Upper lobe of right lung (tissue), 1 donor: ENCODE results near the gene LACTB. TPM values are rescaled to one million over a fixed set of nuclear protein-coding genes. Genes with fewer than 3 reads are reported as not detected.
A peak's percentile ranks its signal among the peaks of the same experiment; 100 is the strongest.

ENCODE experiments used
- ATAC-seq: fragments of 200-7000 bp; cut with Tn5 transposase; one replicate; pipeline ENCODE4 v1.9.1; 2020; ENCODE audit warnings: mild to moderate bottlenecking, moderate library complexity
- DNase-seq: peaks from one replicate; pipeline ENCODE4 v3.0.0-alpha.2; 2020
- H3K27ac ChIP-seq: fragments of 200-600 bp; one replicate; pipeline ENCODE4 v1.8.0; 2022
- H3K27me3 ChIP-seq: fragments of 200-600 bp; one replicate; pipeline ENCODE4 v1.8.0; 2022; ENCODE audit warnings: mild to moderate bottlenecking
- H3K36me3 ChIP-seq: fragments of 200-600 bp; one replicate; pipeline ENCODE4 v1.8.0; 2022
- H3K4me1 ChIP-seq: fragments of 200-600 bp; one replicate; pipeline ENCODE4 v1.8.0; 2022
- H3K4me3 ChIP-seq: fragments of 200-600 bp; one replicate; pipeline ENCODE4 v1.8.0; 2022; ENCODE audit warnings: mild to moderate bottlenecking
- H3K9me3 ChIP-seq: fragments of 200-600 bp; one replicate; pipeline ENCODE4 v1.8.0; 2022
- CTCF ChIP-seq: fragments of 200-600 bp; IDR thresholded peaks from one replicate; pipeline ENCODE4 v1.8.0; 2022; ENCODE audit warnings: antibody characterized with exemption
- intact Hi-C: fragments of 100-400 bp; cut with DNase I; formaldehyde crosslinking; loops from one replicate; pipeline ENCODE4 v1.11.0; 2022
- total RNA-seq: library from RNA; stranded (reverse); fragmentation: NEBNext Ultra II Directional; extraction: Animal tissue kit (Norgen Biotek cat#: 25700); gene quantifications from one replicate; pipeline ENCODE4 v1.2.1, GENCODE V29; 2021
- donor health status: DM: no; HTN: yes; CAD: no; lungs with severe emphysema.

LACTB gene
- total RNA-seq, 1 donor from 2014 or later, result 24.8 TPM

- Histone ChIP-seq H3K36me3 (no peaks in the 10 kb centered on the region), H3K27ac (no peak overlapping the region), H3K9me3 (no peaks in the 10 kb centered on the region), H3K4me3 (no peak overlapping the region), H3K4me1 (peaks cover 14% of the 10 kb centered on the region), H3K27me3 (no peaks in the 10 kb centered on the region)
- ATAC-seq (no peak), DNase-seq (no peak)
- no peak for TF ChIP-seq CTCF
- intact Hi-C loops, result no loop called here
Observed at GRCh38 chr15:63086271-63086670, 35.4 kb upstream of the LACTB start.

GRCh38 chr15:63086947-63087346 lies 34.7 kb upstream of the LACTB start:
- no peak for TF ChIP-seq CTCF
- intact Hi-C loops, result no loop called here
- no peaks in the 10 kb centered on the region for H3K9me3 ChIP-seq
- H3K36me3 ChIP-seq, result no peaks in the 10 kb centered on the region
- no peaks in the 10 kb centered on the region for H3K27me3 ChIP-seq
- no peak overlapping the region for H3K27ac ChIP-seq
- no peak for ATAC-seq
- no peak overlapping the region for H3K4me3 ChIP-seq
- peaks cover 14% of the 10 kb centered on the region for H3K4me1 ChIP-seq
- DNase-seq, result no peak

DNA sequence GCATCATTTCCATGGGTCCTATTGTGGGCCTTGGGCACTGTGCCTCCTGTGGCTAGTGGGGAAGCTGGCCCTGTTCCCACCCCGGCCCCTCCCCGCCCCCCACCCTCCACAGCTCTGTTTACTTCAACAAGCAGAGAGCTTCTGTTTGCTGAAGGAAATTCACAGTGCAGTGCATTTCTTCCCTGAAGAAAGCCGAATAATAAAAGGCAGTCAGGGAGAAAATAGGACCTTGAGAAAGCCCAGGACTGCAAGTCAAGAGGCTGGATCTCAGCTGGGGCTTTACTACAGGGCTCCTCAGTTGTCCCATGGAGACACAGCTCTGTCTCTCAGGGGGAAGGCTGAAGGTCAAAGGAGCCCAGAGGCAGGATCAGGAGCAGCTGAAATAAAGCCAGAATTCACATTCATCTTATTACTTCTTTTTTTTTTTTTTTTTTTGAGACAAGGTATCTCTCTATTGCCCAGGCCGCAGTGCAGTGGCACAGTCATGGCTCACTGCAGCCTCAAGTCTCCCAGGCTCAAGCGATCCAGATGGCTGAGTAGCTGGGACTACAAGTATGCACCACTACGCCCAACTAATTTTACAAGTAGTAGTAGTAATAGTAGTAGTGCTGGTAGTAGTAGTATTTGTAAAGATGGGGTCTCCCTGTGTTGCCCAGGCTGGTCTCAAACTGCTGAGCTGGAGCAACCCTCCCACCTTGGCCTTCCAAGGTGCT lies 33.0 kb upstream of the LACTB start:
- intact Hi-C loops, result no loop called here
- peaks cover 14% of the 10 kb centered on the region for H3K4me1 ChIP-seq
- TF ChIP-seq CTCF, result no peak
- H3K9me3 ChIP-seq, result no peaks in the 10 kb centered on the region
- no peak overlapping the region for H3K27ac ChIP-seq
- no peak for ATAC-seq
- no peak overlapping the region for H3K4me3 ChIP-seq
- no peak for DNase-seq
- no peaks in the 10 kb centered on the region for H3K36me3 ChIP-seq
- H3K27me3 ChIP-seq, result no peaks in the 10 kb centered on the region

DNA sequence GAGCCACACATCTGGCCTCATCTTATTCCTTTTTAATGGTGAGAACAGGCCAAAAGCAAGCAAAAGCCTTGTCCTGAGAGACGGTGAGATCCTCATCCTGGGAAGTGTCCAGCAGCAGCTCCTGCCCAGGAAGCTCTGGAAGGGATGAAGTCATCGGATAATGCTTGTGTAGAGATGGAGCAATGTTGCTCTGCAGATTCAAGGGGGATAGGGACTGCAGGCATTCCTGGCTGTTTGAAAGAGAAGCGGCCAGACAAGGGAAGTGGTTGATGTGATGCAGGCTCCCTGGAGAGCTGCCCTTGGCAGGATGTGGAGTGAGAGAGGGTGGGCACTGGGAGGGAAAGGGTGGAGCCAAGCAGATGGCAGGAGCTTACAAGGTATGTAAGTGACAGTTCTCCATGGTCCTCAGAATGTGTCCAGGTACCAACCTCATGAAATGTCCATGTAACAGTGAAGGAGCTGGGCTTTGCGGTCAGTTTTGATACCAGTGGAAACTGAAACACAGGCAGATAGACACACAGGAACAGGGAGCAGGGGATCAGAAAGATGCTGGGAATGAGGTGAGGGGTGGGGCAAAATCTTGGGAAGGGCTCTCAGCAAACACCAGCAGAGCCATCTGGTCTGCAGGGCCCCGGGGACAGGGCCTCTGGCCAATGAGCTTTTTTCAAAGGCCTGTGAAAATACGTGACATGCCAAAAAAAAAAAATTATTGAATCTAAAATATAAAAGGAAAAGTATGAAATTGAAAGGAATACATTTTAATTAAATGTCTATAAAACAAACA lies 32.2 kb upstream of the LACTB start:
- Histone ChIP-seq H3K27ac (no peak overlapping the region), H3K36me3 (no peaks in the 10 kb centered on the region), H3K27me3 (no peaks in the 10 kb centered on the region), H3K4me3 (no peak overlapping the region), H3K9me3 (no peaks in the 10 kb centered on the region), H3K4me1 (peaks cover 14% of the 10 kb centered on the region)
- ATAC-seq (peak; percentile 22), DNase-seq (no peak)
- intact Hi-C loops, result loop anchor here (5.0 kb wide), 1 partner anchor 42 kb away; no protein-coding TSS in a partner anchor
- no peak for TF ChIP-seq CTCF

DNA sequence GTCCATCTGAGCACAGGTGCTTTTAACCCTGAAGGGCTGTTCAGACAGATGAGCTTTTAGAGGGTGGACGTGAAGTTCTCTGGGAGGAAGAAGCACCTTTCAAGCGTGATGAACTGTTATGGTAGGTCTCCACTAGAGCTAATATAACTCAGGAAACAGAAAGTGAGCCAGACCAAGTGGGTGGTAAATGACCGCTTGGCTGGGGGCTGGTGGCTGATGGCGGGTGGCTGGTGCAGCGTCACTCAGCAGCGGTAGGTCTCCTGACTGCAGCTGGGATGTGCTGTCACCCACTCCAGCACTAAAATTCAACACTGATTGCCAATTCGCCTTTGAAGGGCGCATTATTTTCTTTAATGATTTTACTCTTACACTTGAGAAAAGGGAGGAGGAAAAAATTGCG lies 31.2 kb upstream of the LACTB start:
- DNase-seq, result no peak
- peaks cover 14% of the 10 kb centered on the region for H3K4me1 ChIP-seq
- no peaks in the 10 kb centered on the region for H3K9me3 ChIP-seq
- no peak for ATAC-seq
- intact Hi-C loops, result loop anchor here (5.0 kb wide), 1 partner anchor 43 kb away; no protein-coding TSS in a partner anchor
- H3K27me3 ChIP-seq, result no peaks in the 10 kb centered on the region
- H3K27ac ChIP-seq, result no peak overlapping the region
- no peak overlapping the region for H3K4me3 ChIP-seq
- no peak for TF ChIP-seq CTCF
- no peaks in the 10 kb centered on the region for H3K36me3 ChIP-seq
